ENCODE data around the gene HTR2B. TPM values are rescaled to one million over a fixed set of nuclear protein-coding genes. Genes with fewer than 3 reads are reported as not detected.

HTR2B gene
- total and polyA plus RNA-seq, 2 of the 13 experiments (the other 11 are each of a cell fraction or from before 2014, with no cell fraction given) = 0.08 TPM; not detected in 1

GRCh38 chr2:231065966-231066365, 58.9 kb downstream of the HTR2B start (continued):
- TF ChIP-seq NFKB2 (CRISPR knock-in tag; IDR thresholded peaks at IDR 0.05; ENCODE audit: borderline replicate concordance) (no peak), HOXA3 (CRISPR knock-in tag; IDR thresholded peaks at IDR 0.05) (no peak), ZNF280D (CRISPR knock-in tag; IDR thresholded peaks at IDR 0.05) (peak; percentile 30; the same call in 1 of the 2 replicates), ZNF224 (CRISPR knock-in tag; IDR thresholded peaks at IDR 0.05) (no peak), TOPORS (CRISPR knock-in tag; IDR thresholded peaks at IDR 0.05) (no peak), CREB1 (IDR thresholded peaks at IDR 0.05) (no peak), CREB1 (CRISPR knock-in tag; IDR thresholded peaks at IDR 0.05) (0 out of 2 replicates have a peak, but pooled peaks have one; percentile 31), HHEX (CRISPR knock-in tag; IDR thresholded peaks at IDR 0.05) (0 out of 2 replicates have a peak, but pooled peaks have one; percentile 37), ZNF547 (CRISPR knock-in tag; IDR thresholded peaks at IDR 0.05) (no peak), NR2F6 (IDR thresholded peaks at IDR 0.05) (no peak), NR2F6 (CRISPR knock-in tag; IDR thresholded peaks at IDR 0.05) (peak; percentile 65), NFIB (CRISPR knock-in tag; IDR thresholded peaks at IDR 0.05; ENCODE audit: borderline replicate concordance) (no peak), PAF1 (CRISPR knock-in tag; IDR thresholded peaks at IDR 0.05) (no peak), ZNF260 (CRISPR knock-in tag; IDR thresholded peaks at IDR 0.05; ENCODE audit: borderline replicate concordance, low read depth) (no peak), MTERF4 (CRISPR knock-in tag; IDR thresholded peaks at IDR 0.05) (no peak), IKZF4 (CRISPR knock-in tag; IDR thresholded peaks at IDR 0.05; ENCODE audit: borderline replicate concordance, low read depth, not compliant biosample characterization) (no peak), AGO1 (IDR thresholded peaks at IDR 0.05; ENCODE audit: low read depth, low read length, poor library complexity, severe bottlenecking) (no peak)
- TF ChIP-seq, protein P1, sequence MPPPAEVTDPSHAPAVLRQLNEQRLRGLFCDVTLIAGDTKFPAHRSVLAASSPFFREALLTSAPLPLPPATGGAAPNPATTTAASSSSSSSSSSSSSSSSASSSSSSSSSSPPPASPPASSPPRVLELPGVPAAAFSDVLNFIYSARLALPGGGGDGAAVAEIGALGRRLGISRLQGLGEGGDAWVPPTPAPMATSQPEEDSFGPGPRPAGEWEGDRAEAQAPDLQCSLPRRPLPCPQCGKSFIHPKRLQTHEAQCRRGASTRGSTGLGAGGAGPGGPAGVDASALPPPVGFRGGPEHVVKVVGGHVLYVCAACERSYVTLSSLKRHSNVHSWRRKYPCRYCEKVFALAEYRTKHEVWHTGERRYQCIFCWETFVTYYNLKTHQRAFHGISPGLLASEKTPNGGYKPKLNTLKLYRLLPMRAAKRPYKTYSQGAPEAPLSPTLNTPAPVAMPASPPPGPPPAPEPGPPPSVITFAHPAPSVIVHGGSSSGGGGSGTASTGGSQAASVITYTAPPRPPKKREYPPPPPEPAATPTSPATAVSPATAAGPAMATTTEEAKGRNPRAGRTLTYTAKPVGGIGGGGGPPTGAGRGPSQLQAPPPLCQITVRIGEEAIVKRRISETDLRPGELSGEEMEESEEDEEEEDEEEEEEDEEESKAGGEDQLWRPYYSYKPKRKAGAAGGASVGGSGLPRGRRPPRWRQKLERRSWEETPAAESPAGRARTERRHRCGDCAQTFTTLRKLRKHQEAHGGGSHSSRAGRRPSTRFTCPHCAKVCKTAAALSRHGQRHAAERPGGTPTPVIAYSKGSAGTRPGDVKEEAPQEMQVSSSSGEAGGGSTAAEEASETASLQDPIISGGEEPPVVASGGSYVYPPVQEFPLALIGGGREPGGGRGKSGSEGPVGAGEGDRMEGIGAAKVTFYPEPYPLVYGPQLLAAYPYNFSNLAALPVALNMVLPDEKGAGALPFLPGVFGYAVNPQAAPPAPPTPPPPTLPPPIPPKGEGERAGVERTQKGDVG (CRISPR knock-in tag; IDR thresholded peaks at IDR 0.05; ENCODE audit: borderline replicate concordance) = no peak
- TF ChIP-seq, protein P2, sequence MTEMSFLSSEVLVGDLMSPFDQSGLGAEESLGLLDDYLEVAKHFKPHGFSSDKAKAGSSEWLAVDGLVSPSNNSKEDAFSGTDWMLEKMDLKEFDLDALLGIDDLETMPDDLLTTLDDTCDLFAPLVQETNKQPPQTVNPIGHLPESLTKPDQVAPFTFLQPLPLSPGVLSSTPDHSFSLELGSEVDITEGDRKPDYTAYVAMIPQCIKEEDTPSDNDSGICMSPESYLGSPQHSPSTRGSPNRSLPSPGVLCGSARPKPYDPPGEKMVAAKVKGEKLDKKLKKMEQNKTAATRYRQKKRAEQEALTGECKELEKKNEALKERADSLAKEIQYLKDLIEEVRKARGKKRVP (CRISPR knock-in tag; IDR thresholded peaks at IDR 0.05) = peak in 1 of 2 experiments; percentile 94; a peak in 2 of 4 replicates
- TF ChIP-seq, protein P3, sequence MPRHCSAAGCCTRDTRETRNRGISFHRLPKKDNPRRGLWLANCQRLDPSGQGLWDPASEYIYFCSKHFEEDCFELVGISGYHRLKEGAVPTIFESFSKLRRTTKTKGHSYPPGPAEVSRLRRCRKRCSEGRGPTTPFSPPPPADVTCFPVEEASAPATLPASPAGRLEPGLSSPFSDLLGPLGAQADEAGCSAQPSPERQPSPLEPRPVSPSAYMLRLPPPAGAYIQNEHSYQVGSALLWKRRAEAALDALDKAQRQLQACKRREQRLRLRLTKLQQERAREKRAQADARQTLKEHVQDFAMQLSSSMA (CRISPR knock-in tag; IDR thresholded peaks at IDR 0.05) = no peak

Measured in HepG2 (cell line).